ENCODE measurements around the gene GLB1L2.
A peak's percentile ranks its signal among the peaks of the same experiment; 100 is the strongest.

The GLB1L2 gene

DNA sequence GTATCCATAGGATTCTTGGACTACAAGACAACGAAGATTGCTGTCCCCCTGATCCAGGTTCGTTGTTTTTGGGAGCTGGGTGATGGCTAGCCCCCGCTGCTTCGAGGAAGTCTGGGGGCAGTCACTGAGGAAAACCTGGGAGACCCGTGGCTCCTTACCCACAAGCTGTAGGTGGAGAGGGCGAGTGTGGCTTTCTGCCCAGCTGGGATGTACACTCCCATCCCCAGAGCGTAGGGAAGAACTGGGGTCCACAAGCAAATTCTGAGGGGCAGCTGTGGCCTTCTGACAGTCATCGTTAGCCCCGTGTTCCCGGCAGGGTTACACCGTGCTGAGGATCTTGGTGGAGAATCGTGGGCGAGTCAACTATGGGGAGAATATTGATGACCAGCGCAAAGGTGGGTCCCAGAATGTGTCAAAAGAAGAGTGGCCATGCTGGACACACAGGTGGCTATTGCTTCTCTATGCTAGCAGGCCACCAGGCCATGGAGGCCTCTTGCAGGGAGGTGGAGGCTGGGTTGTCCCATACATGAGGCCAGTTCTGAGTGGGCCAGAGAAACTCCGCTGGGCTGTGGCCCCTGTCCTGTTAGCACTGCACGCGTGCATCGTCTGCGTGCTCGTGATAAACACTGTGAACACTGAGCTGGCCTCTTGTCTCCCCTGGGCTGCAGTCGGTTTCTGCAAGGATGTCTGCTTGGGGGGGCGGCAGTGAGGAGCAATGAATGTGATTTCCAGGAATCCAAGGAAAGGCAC is 39.8 kb downstream of the GLB1L2 start:
- TF ChIP-seq, protein P1, sequence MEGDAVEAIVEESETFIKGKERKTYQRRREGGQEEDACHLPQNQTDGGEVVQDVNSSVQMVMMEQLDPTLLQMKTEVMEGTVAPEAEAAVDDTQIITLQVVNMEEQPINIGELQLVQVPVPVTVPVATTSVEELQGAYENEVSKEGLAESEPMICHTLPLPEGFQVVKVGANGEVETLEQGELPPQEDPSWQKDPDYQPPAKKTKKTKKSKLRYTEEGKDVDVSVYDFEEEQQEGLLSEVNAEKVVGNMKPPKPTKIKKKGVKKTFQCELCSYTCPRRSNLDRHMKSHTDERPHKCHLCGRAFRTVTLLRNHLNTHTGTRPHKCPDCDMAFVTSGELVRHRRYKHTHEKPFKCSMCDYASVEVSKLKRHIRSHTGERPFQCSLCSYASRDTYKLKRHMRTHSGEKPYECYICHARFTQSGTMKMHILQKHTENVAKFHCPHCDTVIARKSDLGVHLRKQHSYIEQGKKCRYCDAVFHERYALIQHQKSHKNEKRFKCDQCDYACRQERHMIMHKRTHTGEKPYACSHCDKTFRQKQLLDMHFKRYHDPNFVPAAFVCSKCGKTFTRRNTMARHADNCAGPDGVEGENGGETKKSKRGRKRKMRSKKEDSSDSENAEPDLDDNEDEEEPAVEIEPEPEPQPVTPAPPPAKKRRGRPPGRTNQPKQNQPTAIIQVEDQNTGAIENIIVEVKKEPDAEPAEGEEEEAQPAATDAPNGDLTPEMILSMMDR (IDR thresholded peaks at IDR 0.05; ENCODE audit: insufficient read depth, low read depth, low read length, missing control alignments) = no peak
- no peak for DNase-seq (ENCODE audit: low read depth)
- H3K4me3 ChIP-seq (ENCODE audit: low read depth, low read length) = no peak overlapping the region

DNA sequence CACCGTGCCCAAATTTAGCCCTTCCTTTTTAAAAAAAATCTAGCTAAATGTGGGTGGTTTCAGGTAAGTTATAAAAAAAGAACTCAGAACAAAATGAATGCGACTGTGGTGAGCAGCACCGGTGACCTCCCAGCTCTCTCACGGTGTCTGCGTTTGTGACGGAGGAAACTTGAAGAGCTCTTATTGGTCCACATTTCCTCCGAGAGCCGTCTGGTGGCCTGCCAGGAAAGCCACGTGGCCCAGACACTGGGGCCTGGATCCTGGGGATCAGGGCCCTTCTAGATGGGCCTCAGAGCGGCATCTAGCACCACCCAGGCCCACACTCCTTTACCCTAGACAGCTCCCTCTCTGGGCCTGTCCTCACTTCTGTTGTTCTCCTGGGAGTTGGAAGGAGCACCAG is 40.7 kb downstream of the GLB1L2 start:
- peak; percentile 23 for DNase-seq (ENCODE audit: low read depth)
- TF ChIP-seq, protein P1 (IDR thresholded peaks at IDR 0.05; ENCODE audit: insufficient read depth, low read depth, low read length, missing control alignments) = no peak
- H3K4me3 ChIP-seq (ENCODE audit: low read depth, low read length) = no peak overlapping the region

DNA sequence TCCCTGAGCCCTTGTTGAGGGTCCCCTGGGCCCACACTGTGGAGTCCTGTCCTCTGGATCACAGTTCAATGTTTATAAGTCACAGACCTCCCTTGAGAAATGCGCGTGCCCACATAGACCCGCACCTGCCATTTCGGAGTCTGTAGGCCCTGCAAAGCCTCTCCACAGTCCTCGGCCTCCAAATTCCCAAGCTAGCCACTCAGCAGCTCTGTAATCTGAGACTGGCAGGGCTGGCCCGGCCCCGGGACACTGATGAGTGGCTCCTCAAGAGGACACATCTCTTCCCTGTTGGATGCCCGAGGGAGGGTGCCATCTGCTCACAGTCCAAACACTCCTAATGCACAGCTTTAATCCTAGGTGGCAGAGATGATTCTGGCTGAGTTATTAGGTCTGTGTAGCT is 41.2 kb downstream of the GLB1L2 start:
- DNase-seq (ENCODE audit: low read depth) = no peak
- TF ChIP-seq, protein P1 (IDR thresholded peaks at IDR 0.05; ENCODE audit: insufficient read depth, low read depth, low read length, missing control alignments) = no peak
- H3K4me3 ChIP-seq (ENCODE audit: low read depth, low read length) = no peak overlapping the region

DNA sequence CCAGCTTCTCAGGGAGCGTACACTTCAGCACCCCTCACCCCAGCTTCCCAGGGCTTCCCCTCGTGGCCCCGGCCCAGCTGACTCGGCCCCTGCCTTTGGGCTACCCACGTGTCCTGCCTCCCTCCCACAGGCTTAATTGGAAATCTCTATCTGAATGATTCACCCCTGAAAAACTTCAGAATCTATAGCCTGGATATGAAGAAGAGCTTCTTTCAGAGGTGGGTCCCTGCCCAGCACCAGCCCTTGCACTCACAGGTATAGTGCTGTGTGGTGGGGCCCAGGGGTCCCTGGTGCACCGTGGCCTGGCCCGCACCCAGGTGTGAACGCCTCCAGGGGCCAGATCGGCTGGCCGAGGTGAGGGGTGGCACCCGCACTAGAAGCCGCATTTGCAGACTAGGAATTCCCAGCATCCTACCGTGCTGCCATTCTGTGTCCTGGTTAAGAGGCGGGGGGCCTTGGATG is 41.8 kb downstream of the GLB1L2 start:
- no peak for DNase-seq (ENCODE audit: low read depth)
- TF ChIP-seq, protein P1 (IDR thresholded peaks at IDR 0.05; ENCODE audit: insufficient read depth, low read depth, low read length, missing control alignments) = no peak
- H3K4me3 ChIP-seq (ENCODE audit: low read depth, low read length) = no peak overlapping the region

DNA sequence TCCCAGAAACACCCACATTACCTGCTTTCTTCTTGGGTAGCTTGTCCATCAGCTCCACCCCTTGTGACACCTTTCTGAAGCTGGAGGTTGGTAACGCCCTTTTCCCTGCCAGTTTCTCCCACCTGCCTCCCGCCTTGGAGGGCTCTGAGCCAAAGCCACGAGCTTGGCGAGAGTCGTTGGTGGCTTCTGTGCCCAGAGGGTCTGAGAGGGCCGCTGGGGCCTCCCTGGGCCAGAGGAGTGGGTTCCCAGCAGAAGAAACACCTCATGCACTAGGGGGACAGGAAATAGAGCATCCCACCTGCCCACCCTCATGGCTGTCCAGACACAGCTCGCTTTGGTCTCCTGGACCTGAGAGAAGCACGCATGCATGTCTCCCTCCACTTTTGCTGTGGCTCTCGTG is 42.4 kb downstream of the GLB1L2 start:
- no peak for DNase-seq (ENCODE audit: low read depth)
- H3K4me3 ChIP-seq (ENCODE audit: low read depth, low read length) = no peak overlapping the region
- TF ChIP-seq, protein P1 (IDR thresholded peaks at IDR 0.05; ENCODE audit: insufficient read depth, low read depth, low read length, missing control alignments) = no peak

DNA sequence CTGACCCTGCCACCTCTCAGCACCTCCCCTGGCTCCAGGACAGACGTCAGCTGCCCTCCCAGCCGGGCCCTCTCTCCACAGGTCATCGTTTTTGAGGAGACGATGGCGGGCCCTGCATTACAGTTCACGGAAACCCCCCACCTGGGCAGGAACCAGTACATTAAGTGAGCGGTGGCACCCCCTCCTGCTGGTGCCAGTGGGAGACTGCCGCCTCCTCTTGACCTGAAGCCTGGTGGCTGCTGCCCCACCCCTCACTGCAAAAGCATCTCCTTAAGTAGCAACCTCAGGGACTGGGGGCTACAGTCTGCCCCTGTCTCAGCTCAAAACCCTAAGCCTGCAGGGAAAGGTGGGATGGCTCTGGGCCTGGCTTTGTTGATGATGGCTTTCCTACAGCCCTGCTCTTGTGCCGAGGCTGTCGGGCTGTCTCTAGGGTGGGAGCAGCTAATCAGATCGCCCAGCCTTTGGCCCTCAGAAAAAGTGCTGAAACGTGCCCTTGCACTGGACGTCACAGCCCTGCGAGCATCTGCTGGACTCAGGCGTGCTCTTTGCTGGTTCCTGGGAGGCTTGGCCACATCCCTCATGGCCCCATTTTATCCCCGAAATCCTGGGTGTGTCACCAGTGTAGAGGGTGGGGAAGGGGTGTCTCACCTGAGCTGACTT is 43.2 kb downstream of the GLB1L2 start:
- DNase-seq (ENCODE audit: low read depth) = no peak
- TF ChIP-seq, protein P1 (IDR thresholded peaks at IDR 0.05; ENCODE audit: insufficient read depth, low read depth, low read length, missing control alignments) = no peak
- H3K4me3 ChIP-seq (ENCODE audit: low read depth, low read length) = no peak overlapping the region

All from GM12865 (cell line).